ENCODE data around the gene DUSP19.

GRCh38 chr2:183035298-183035953, 43.1 kb upstream of the DUSP19 start:
- TF ChIP-seq CTCF (IDR thresholded peaks at IDR 0.05; ENCODE audit: insufficient read depth, low read depth, low read length) (no peak), EZH2 (IDR thresholded peaks at IDR 0.05; ENCODE audit: insufficient read depth, low read length) (no peak)
